ENCODE data around the gene TARDBP.
A peak's percentile ranks its signal among the peaks of the same experiment; 100 is the strongest.
"Not testable (repeated sequence)": the region's sequence is repeated elsewhere in the genome, so short reads cannot be mapped to it uniquely, and the experiment has no call there.

TARDBP gene

GRCh38 chr1:11027316-11027715 lies 14.9 kb downstream of the TARDBP start:
- no peak for TF ChIP-seq CTCF (IDR thresholded peaks at IDR 0.05; ENCODE audit: control extremely low read depth, extremely low read depth, low read depth, missing control alignments)
- CTCF ChIA-PET = interaction anchor here (1.2 to 2.7 kb wide), 2 partner anchors 10 to 616 kb away, joined by 4 to 16 read pairs; no protein-coding TSS in a partner anchor
- DNase-seq (ENCODE audit: extremely low spot score) = no peak
- POLR2A ChIA-PET = no interaction called here

GRCh38 chr1:11028018-11028417 lies 15.6 kb downstream of the TARDBP start:
- CTCF ChIA-PET = interaction anchor here (2.7 kb wide), 1 partner anchor 10 kb away, joined by 16 read pairs; no protein-coding TSS in a partner anchor
- no peak for DNase-seq (ENCODE audit: extremely low spot score)
- POLR2A ChIA-PET = no interaction called here
- no peak for TF ChIP-seq CTCF (IDR thresholded peaks at IDR 0.05; ENCODE audit: control extremely low read depth, extremely low read depth, low read depth, missing control alignments)

GRCh38 chr1:11030865-11031264 lies 18.4 kb downstream of the TARDBP start:
- DNase-seq (ENCODE audit: extremely low spot score) = no peak
- ChIA-PET POLR2A (interaction anchor here (0.6 to 1.2 kb wide), 3 partner anchors 10 to 710 kb away, joined by 3 to 5 read pairs (median 4); no protein-coding TSS in a partner anchor), CTCF (interaction anchor here (0.8 to 2.1 kb wide), 4 partner anchors 21 to 612 kb away, joined by 3 to 5 read pairs (median 3); a partner anchor contains a TSS)
- no peak for TF ChIP-seq CTCF (IDR thresholded peaks at IDR 0.05; ENCODE audit: control extremely low read depth, extremely low read depth, low read depth, missing control alignments)

DNA sequence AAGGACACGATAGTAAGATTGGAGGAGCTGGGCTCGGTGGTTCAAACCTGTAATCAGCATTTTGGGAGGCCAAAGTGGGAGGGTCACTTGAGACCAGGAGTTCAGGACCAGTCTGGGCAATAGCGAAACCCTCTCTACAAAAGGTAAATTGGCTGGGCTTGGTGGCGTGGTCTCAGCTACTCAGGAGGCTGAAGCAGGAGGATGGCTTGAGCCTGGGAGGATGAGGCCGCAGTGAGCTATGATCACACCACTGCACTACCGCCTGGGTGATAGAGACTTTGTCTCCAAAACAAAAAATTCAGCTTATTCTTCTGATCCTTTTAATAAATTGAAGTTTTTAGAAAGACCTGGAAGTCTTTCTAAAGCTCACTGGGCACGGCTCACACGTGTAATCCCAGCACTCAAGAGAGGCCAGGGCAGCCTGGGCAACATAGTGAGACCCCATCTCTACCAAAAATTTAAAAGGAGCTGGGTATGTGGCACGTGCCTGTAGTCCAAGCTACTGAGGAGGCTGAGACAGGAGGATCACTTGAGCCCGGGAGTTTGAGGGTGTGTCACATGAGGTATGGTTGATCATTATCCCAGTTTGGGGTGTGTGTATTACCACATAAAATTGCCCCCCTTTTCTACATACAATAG lies 19.3 kb downstream of the TARDBP start:
- CTCF ChIA-PET = interaction anchor here (0.8 to 2.1 kb wide), 5 partner anchors 20 to 618 kb away, joined by 3 to 5 read pairs (median 4); a partner anchor contains a TSS
- no peak for DNase-seq (ENCODE audit: extremely low spot score)
- TF ChIP-seq CTCF (IDR thresholded peaks at IDR 0.05; ENCODE audit: control extremely low read depth, extremely low read depth, low read depth, missing control alignments) = no peak
- POLR2A ChIA-PET = interaction anchor here (0.6 to 1.2 kb wide), 3 partner anchors 539 to 709 kb away, joined by 3 to 4 read pairs (median 3); no protein-coding TSS in a partner anchor

DNA sequence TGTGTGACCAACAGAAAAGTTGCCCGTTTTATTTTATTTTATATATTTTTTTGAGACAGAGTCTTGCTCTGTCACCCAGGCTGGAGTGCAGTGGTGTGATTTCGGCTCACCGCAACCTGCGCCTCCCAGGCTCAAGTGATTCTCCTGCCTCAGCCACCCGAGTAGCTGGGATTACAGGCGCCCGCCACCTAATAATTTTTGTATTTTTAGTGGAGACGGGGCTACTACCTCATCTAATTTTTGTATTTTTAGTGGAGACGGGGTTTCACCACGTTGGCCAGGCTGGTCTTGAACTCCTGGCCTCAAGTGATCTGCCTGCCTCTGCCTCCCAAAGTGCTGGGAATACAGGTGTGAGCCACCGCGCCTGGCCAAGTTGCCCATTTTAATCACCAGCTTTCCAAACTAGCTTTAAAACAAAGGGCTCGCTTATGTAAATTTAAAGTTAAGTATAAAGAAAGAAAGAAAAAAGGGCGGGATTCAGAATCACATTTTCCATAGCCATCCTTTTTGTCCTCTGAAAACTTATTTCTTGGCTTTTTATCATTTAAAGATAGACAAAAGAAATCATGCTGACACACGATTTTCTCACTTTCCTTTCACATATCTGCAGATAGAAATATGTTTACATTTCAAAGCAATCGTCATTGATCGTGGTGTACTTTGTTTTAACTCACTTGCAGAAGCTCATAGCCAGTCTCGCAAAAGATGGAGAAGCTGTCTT lies 24.7 kb downstream of the TARDBP start:
- DNase-seq (ENCODE audit: extremely low spot score) = not testable (repeated sequence)
- ChIA-PET CTCF (interaction anchor here (0.6 to 7.9 kb wide), 100 partner anchors 9 to 855 kb away, joined by 3 to 248 read pairs (median 4); partner anchors contain the start of genes AGTRAP, EXOSC10, FBXO2 and FBXO44), POLR2A (interaction anchor here (0.6 to 1.0 kb wide), 3 partner anchors 36 to 728 kb away, joined by 3 to 4 read pairs (median 4); no protein-coding TSS in a partner anchor)

DNA sequence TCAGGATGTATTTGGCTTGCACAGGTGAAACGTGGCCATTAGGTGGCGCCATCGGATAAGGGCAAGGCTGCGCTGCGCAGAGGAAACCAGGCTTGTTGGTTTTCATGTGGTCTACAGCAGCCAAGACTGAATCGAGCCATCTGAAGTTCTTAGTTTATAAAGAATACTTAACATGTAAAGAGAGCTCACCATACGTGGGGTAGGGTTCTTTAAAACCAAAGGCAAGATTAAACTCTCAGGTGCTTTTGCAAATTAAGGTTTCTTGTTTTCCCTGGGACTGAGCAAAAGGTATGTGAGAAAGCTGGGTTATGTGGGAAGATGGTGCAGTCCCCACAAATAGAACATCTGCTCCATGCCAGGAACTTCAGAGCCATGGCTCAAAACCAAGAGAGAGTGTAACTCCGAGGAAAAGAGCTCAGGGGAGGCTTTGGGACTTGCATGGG lies 25.3 kb downstream of the TARDBP start:
- peak; percentile 98 for TF ChIP-seq CTCF (IDR thresholded peaks at IDR 0.05; ENCODE audit: control extremely low read depth, extremely low read depth, low read depth, missing control alignments)
- CTCF ChIA-PET = interaction anchor here (0.6 to 7.9 kb wide), 116 partner anchors 9 to 1147 kb away, joined by 3 to 248 read pairs (median 4); partner anchors contain the start of genes AGTRAP, EXOSC10, FBXO2 and FBXO44
- peak; percentile 88 for DNase-seq (ENCODE audit: extremely low spot score)
- POLR2A ChIA-PET = interaction anchor here (0.5 to 1.0 kb wide), 3 partner anchors 35 to 727 kb away, joined by 4 to 7 read pairs (median 4); no protein-coding TSS in a partner anchor

Measured in GM10248 (cell line).